PC-3 (cell line): Measurements from ENCODE around the gene MAGI2. TPM values are rescaled to one million over a fixed set of nuclear protein-coding genes. Genes with fewer than 3 reads are reported as not detected.

Experiments
- ATAC-seq: fragments of 200-7000 bp; cut with Tn5 transposase; 2 replicates; pipeline ENCODE4 v1.9.1; 2020; ENCODE audit warnings: mild to moderate bottlenecking, moderate library complexity
- BruUV-seq: library from RNA; stranded (reverse); fragments of 400-500 nt; replicated peaks from 2 replicates; lab custom pipeline; 2021; lab: Mats Ljungman, UMichigan
- CTCF ChIA-PET: fragments of 300-600 bp; sonication (Branson Sonifier 250); formaldehyde crosslinking; loops from one replicate; lab custom pipeline; 2022; ENCODE audit warnings: antibody characterized with exemption; lab: Charles Lee
- POLR2A ChIA-PET: fragments of 300-600 bp; sonication (Branson Sonifier 250); formaldehyde crosslinking; loops from one replicate; lab custom pipeline; 2022; ENCODE audit warnings: antibody characterized with exemption; ENCODE audit not compliant: unreplicated experiment; lab: Charles Lee
- DNase-seq: peaks from one replicate; pipeline ENCODE4 v3.0.0-alpha.2; 2015
- H2AFZ ChIP-seq: fragments of 300-600 bp; sonication (generic); 2 replicates; pipeline ENCODE4 v1.6.0; 2016; ENCODE audit warnings: antibody characterized with exemption, low read length
- H3F3A ChIP-seq: fragments of 300-600 bp; sonication (generic); one replicate; pipeline ENCODE4 v1.6.0; 2017; ENCODE audit warnings: antibody characterized with exemption, low read length, control low read depth, mild to moderate bottlenecking; ENCODE audit not compliant: unreplicated experiment
- H3K27ac ChIP-seq: fragments of 300-600 bp; sonication (generic); 2 replicates; pipeline ENCODE4 v1.5.1; 2016; ENCODE audit warnings: mild to moderate bottlenecking, low read length
- H3K27me3 ChIP-seq: fragments of 300-600 bp; sonication (generic); 2 replicates; pipeline ENCODE4 v1.6.1; 2016; ENCODE audit warnings: low read length, mixed read lengths
- H3K36me3 ChIP-seq: fragments of 300-600 bp; sonication (generic); 2 replicates; pipeline ENCODE4 v1.6.1; 2016; ENCODE audit warnings: low read depth, mixed run types, low read length, mixed read lengths
- H3K4me1 ChIP-seq: fragments of 300-600 bp; sonication (generic); 2 replicates; pipeline ENCODE4 v1.5.1; 2016; ENCODE audit warnings: low read length; ENCODE audit not compliant: insufficient read depth
- H3K4me2 ChIP-seq: fragments of 300-600 bp; sonication (generic); 2 replicates; pipeline ENCODE4 v1.6.0; 2016; ENCODE audit warnings: low read length
- H3K4me3 ChIP-seq: fragments of 300-600 bp; sonication (generic); 2 replicates; pipeline ENCODE4 v1.5.1; 2016; ENCODE audit warnings: mild to moderate bottlenecking, low read length, mixed read lengths
- H3K79me2 ChIP-seq: fragments of 300-600 bp; sonication (generic); 2 replicates; pipeline ENCODE4 v1.6.1; 2017; ENCODE audit warnings: low read length, mixed read lengths
- H3K9ac ChIP-seq: fragments of 300-600 bp; sonication (generic); 2 replicates; pipeline ENCODE4 v1.6.0; 2016; ENCODE audit warnings: mild to moderate bottlenecking, low read length
- H3K9me2 ChIP-seq: fragments of 300-600 bp; sonication (generic); replicated peaks from 2 replicates; pipeline ENCODE4 v1.6.1; 2016; ENCODE audit warnings: mixed run types, low read length, mixed read lengths
- H3K9me3 ChIP-seq: fragments of 300-600 bp; sonication (generic); 2 replicates; pipeline ENCODE4 v1.6.1; 2016; ENCODE audit warnings: low read length, mixed read lengths
- H4K20me1 ChIP-seq: fragments of 300-600 bp; sonication (generic); 2 replicates; pipeline ENCODE4 v1.6.1; 2016; ENCODE audit warnings: low read length, mixed read lengths
- EZH2 ChIP-seq: fragments of 300-600 bp; sonication (generic); IDR thresholded peaks from one replicate; pipeline ENCODE4 v1.6.1; 2017; ENCODE audit warnings: antibody characterized with exemption, mild to moderate bottlenecking, low read length; ENCODE audit not compliant: unreplicated experiment
- EZH2phosphoT487 ChIP-seq: fragments of 300-600 bp; sonication (generic); IDR thresholded peaks from 2 replicates; pipeline ENCODE4 v1.6.1; 2018; ENCODE audit warnings: mild to moderate bottlenecking, antibody characterized with exemption, low read length, borderline replicate concordance
- intact Hi-C: fragments of 100-400 bp; cut with micrococcal nuclease; formaldehyde crosslinking; loops from 2 replicates; pipeline ENCODE4 v1.9.0; 2023
- total RNA-seq: library from RNA; depleted of rRNA; stranded (reverse); fragments of >200 nt; gene quantifications from 2 replicates; pipeline ENCODE4 v1.2.3, GENCODE V29; 2014
- TF ChIP-seq, protein P1 (sequence below): fragments of 300-600 bp; sonication (generic); conservative IDR thresholded peaks from 2 replicates; pipeline ENCODE4 v1.5.1; 2017; ENCODE audit warnings: antibody characterized with exemption, low read depth, mild to moderate bottlenecking, low read length

The MAGI2 gene
- total RNA-seq, 1 experiment from 2014 or later: not detected

- Histone ChIP-seq H3K36me3 (no peaks in the 10 kb centered on the region), H3K4me2 (no peak overlapping the region), H3K4me3 (no peak overlapping the region), H3K4me1 (no peaks in the 10 kb centered on the region), H3K27me3 (no peaks in the 10 kb centered on the region), H3K9me2 (no peaks in the 10 kb centered on the region), H3K9ac (no peak overlapping the region), H3K9me3 (no peaks in the 10 kb centered on the region), H3F3A (no peaks in the 10 kb centered on the region), H3K79me2 (no peaks in the 10 kb centered on the region), H2AFZ (no peak overlapping the region), H4K20me1 (no peaks in the 10 kb centered on the region), H3K27ac (no peak overlapping the region)
- ATAC-seq: no peak
- TF ChIP-seq EZH2 (no peak), EZH2phosphoT487 (no peak)
- TF ChIP-seq, protein P1, sequence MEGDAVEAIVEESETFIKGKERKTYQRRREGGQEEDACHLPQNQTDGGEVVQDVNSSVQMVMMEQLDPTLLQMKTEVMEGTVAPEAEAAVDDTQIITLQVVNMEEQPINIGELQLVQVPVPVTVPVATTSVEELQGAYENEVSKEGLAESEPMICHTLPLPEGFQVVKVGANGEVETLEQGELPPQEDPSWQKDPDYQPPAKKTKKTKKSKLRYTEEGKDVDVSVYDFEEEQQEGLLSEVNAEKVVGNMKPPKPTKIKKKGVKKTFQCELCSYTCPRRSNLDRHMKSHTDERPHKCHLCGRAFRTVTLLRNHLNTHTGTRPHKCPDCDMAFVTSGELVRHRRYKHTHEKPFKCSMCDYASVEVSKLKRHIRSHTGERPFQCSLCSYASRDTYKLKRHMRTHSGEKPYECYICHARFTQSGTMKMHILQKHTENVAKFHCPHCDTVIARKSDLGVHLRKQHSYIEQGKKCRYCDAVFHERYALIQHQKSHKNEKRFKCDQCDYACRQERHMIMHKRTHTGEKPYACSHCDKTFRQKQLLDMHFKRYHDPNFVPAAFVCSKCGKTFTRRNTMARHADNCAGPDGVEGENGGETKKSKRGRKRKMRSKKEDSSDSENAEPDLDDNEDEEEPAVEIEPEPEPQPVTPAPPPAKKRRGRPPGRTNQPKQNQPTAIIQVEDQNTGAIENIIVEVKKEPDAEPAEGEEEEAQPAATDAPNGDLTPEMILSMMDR: no peak
- BruUV-seq: no TSS peak
- ChIA-PET POLR2A (no interaction called here), CTCF (no interaction called here)
- intact Hi-C loops: no loop called here
- no peak for DNase-seq
These were observed 776.1 kb downstream of the MAGI2 start for GRCh38 chr7:78677391-78677790.

- POLR2A ChIA-PET: no interaction called here
- Histone ChIP-seq H3K4me3 (no peak overlapping the region), H3K9ac (no peak overlapping the region), H4K20me1 (no peaks in the 10 kb centered on the region), H3K4me2 (no peak overlapping the region), H3F3A (no peaks in the 10 kb centered on the region), H2AFZ (no peak overlapping the region), H3K36me3 (no peaks in the 10 kb centered on the region), H3K9me3 (no peaks in the 10 kb centered on the region), H3K4me1 (no peaks in the 10 kb centered on the region), H3K27ac (no peak overlapping the region), H3K27me3 (no peaks in the 10 kb centered on the region), H3K79me2 (no peaks in the 10 kb centered on the region), H3K9me2 (no peaks in the 10 kb centered on the region)
- CTCF ChIA-PET: no interaction called here
- BruUV-seq: no TSS peak
- no peak for TF ChIP-seq EZH2phosphoT487
- TF ChIP-seq, protein P1: no peak
- TF ChIP-seq EZH2: no peak
- ATAC-seq (no peak), DNase-seq (peak; percentile 19)
- intact Hi-C loops: no loop called here
These were observed 778.0 kb downstream of the MAGI2 start for GRCh38 chr7:78675511-78675910.

DNA sequence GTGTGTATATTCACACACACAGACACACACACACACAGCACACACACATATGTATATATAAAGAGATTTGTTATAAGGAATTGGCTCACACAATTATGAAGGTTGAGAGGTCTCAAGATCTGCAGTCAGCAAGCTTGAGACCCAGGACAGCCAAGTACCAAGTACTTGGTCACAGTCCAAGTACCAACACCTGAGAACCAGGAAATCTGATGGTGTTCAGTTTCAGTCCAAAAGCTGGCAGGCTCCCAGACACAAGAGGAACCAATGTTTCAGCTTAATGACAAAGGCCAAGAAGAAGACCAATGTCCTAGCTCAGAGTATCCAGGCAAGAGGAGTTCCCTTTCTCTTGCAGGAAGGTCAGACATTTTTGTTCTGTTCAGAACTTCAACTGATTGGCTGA, 780.2 kb downstream of the MAGI2 start:
- Histone ChIP-seq H3K27ac (no peak overlapping the region), H3K9me3 (no peaks in the 10 kb centered on the region), H3K4me3 (no peak overlapping the region), H3K9ac (no peak overlapping the region), H3K36me3 (no peaks in the 10 kb centered on the region), H3K4me1 (no peaks in the 10 kb centered on the region), H3K27me3 (no peaks in the 10 kb centered on the region), H3K9me2 (no peaks in the 10 kb centered on the region), H2AFZ (no peak overlapping the region), H3K4me2 (no peak overlapping the region), H3K79me2 (no peaks in the 10 kb centered on the region), H4K20me1 (no peaks in the 10 kb centered on the region), H3F3A (no peaks in the 10 kb centered on the region)
- ChIA-PET POLR2A (no interaction called here), CTCF (no interaction called here)
- TF ChIP-seq EZH2phosphoT487: no peak
- no peak for TF ChIP-seq EZH2
- TF ChIP-seq, protein P1: no peak
- ATAC-seq (no peak), DNase-seq (no peak)
- no TSS peak for BruUV-seq
- intact Hi-C loops: no loop called here
